Stimulated activated CD8-positive, alpha-beta memory T cell treated with anti-CD3 and anti-CD28 coated beads, Interleukin-12 subunit alpha, Interleukin-12 subunit beta, amount 100 ng/mL, for 1 hour (primary cell): ENCODE measurements around the gene SEPTIN6.
"Not testable (repeated sequence)": the region's sequence is repeated elsewhere in the genome, so short reads cannot be mapped to it uniquely, and the experiment has no call there.

Experiments used
- DNase-seq: peaks from one replicate; pipeline ENCODE4 v3.0.0-alpha.2; 2020; ENCODE audit warnings: low read depth

The SEPTIN6 gene

GRCh38 chrX:119690921-119691716 lies 1.8 kb downstream of the SEPTIN6 start:
- DNase-seq = no peak

GRCh38 chrX:119688911-119689321 lies 4.1 kb downstream of the SEPTIN6 start:
- DNase-seq = no peak

- DNase-seq = no peak
Observed at GRCh38 chrX:119687661-119688413, 5.1 kb downstream of the SEPTIN6 start.

- no peak for DNase-seq
Observed at GRCh38 chrX:119686087-119686691, 6.8 kb downstream of the SEPTIN6 start.

- no peak for DNase-seq
Observed at GRCh38 chrX:119685225-119686066, 7.5 kb downstream of the SEPTIN6 start.

- DNase-seq = no peak
Observed at GRCh38 chrX:119684916-119685224, 8.1 kb downstream of the SEPTIN6 start.

GRCh38 chrX:119684312-119684711 lies 8.7 kb downstream of the SEPTIN6 start:
- DNase-seq = not testable (repeated sequence)

GRCh38 chrX:119682019-119682989 lies 10.7 kb downstream of the SEPTIN6 start:
- DNase-seq = no peak

- no peak for DNase-seq
Observed at GRCh38 chrX:119677654-119677981, 15.3 kb downstream of the SEPTIN6 start.

GRCh38 chrX:119676949-119677653 lies 15.9 kb downstream of the SEPTIN6 start:
- DNase-seq = no peak

GRCh38 chrX:119673336-119673735 lies 19.6 kb downstream of the SEPTIN6 start:
- DNase-seq = no peak

- no peak for DNase-seq
Observed at GRCh38 chrX:119672426-119672825, 20.5 kb downstream of the SEPTIN6 start.

- no peak for DNase-seq
Observed at GRCh38 chrX:119669424-119670037, 23.4 kb downstream of the SEPTIN6 start.

GRCh38 chrX:119667111-119667878 lies 25.7 kb downstream of the SEPTIN6 start:
- DNase-seq = no peak

GRCh38 chrX:119664877-119665276 lies 28.1 kb downstream of the SEPTIN6 start:
- DNase-seq = not testable (repeated sequence)

GRCh38 chrX:119661486-119661885 lies 31.5 kb downstream of the SEPTIN6 start:
- DNase-seq = no peak

GRCh38 chrX:119659522-119659921 lies 33.4 kb downstream of the SEPTIN6 start:
- DNase-seq = no peak

GRCh38 chrX:119655125-119655524 lies 37.8 kb downstream of the SEPTIN6 start:
- peak; percentile 30 for DNase-seq

GRCh38 chrX:119654112-119654531 lies 38.8 kb downstream of the SEPTIN6 start:
- DNase-seq = no peak
